Measurements from ENCODE around the gene BAMBI.

GRCh38 chr10:28728366-28728765 lies 51.0 kb downstream of the BAMBI start:
- TF ChIP-seq CTCF (conservative IDR thresholded peaks at IDR 0.05): no peak
- TF ChIP-seq EZH2 (IDR thresholded peaks at IDR 0.05; ENCODE audit: low read depth): no peak

Data from PC-9 (cell line).